Measurements from ENCODE around the gene PRSS33. TPM values are rescaled to one million over a fixed set of nuclear protein-coding genes. Genes with fewer than 3 reads are reported as not detected.

Gene PRSS33
- total and polyA plus RNA-seq, 10 donors: 0.03 to 0.67 (median 0.32) TPM; not detected in 7

DNA sequence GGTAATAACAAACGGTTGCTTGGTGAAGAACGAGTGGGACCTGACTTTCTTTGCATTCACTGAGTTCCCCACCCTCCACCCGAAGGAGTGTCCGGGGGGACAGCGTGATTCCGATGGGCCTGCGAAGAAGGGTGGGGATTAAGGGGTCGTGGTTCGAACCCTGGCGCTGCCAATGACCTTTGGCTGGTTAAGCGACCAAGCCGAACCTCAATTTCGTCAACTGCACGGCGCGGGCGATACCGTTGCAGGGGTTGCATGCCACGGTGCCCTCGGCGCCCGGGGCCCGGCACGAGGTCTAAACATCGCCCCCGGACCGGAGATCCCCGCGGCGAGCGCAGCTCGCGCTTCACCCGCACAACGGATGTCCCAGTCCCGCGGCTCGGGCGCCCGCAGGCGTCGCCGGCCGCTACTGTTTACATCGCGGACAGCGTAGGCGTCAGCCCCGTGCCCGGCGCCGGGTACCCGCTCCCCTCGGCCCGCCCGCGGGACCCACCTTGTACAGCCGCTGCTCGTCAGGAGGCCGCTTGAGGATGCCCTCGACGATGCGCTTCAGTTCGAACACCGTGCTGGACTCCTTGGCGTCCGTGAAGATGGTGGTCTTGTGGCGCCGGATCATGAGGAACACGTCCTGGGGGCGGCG is 10.7 kb downstream of the PRSS33 start:
- Histone ChIP-seq H3K27me3 (replicated peaks in 1 of 7) (no peaks in the 10 kb centered on the region), H3K4me3 (peak overlapping the region; percentile 75 to 97 (median 93)), H3K4me1 (peaks cover 22 to 59% (median 40%) of the 10 kb centered on the region in 6 donors), H3K36me3 (peaks cover 0 to 41% (median 32%) of the 10 kb centered on the region in 6 donors), H3K9me3 (no peaks in the 10 kb centered on the region), H3K27ac (peak overlapping the region; percentile 61 to 100 (median 91))
- peak; percentile 91 for DNase-seq
- TF ChIP-seq POLR2A (IDR thresholded peaks at IDR 0.05): no peak
- TF ChIP-seq, protein P1, sequence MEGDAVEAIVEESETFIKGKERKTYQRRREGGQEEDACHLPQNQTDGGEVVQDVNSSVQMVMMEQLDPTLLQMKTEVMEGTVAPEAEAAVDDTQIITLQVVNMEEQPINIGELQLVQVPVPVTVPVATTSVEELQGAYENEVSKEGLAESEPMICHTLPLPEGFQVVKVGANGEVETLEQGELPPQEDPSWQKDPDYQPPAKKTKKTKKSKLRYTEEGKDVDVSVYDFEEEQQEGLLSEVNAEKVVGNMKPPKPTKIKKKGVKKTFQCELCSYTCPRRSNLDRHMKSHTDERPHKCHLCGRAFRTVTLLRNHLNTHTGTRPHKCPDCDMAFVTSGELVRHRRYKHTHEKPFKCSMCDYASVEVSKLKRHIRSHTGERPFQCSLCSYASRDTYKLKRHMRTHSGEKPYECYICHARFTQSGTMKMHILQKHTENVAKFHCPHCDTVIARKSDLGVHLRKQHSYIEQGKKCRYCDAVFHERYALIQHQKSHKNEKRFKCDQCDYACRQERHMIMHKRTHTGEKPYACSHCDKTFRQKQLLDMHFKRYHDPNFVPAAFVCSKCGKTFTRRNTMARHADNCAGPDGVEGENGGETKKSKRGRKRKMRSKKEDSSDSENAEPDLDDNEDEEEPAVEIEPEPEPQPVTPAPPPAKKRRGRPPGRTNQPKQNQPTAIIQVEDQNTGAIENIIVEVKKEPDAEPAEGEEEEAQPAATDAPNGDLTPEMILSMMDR (IDR thresholded peaks at IDR 0.05 in 8 of 11, conservative IDR thresholded peaks at IDR 0.05 in 3 of 11): no peak
- no peak for TF ChIP-seq POLR2AphosphoS5 (IDR thresholded peaks at IDR 0.05)
- WGBS, 5 donors: 0 to 2% (median 1%) methylated on average over 16 to 72 of the region's 72 CpGs
- intact Hi-C loops (cut with DNase I; ENCODE audit: low total_unique reads): no loop called here

DNA sequence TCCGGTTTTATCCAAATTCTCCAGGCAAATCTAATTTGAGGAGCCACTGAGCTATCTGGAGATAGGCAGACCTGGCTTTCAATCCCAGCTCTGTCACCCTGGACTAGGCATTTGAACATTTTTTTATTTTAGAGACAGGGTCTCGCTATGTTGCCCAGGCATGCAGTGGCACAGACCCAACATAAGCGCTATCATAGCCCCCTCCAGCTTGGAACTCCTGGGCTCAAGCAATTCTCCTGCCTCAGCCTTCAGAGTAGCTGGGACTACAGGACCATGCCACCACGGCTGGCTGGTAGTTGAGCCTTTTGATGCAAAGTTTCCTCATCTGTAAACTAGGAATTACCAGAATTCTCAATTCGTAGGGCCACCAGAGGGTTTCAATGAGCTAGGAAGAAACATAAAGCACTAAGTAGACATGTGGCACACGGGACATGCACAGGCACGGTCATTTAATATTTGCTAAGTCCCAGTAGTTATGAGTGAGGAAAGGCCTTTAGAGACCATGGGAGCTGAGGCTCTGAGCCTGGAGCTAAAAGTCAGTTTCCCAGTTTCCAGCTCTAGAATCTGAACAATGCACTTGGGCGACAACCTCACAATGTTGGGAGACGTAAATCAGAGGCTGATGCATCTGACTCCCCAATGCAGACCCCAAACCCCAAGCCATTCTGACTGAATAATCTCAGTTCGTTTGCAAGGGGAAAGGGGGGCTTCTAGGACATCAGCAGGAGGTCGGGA is 11.4 kb downstream of the PRSS33 start:
- Histone ChIP-seq H3K27me3 (replicated peaks in 1 of 7) (no peaks in the 10 kb centered on the region), H3K9me3 (no peaks in the 10 kb centered on the region), H3K4me1 (peaks cover 22 to 66% (median 41%) of the 10 kb centered on the region in 6 donors), H3K4me3 (peak overlapping the region; percentile 75 to 97 (median 93)), H3K27ac (peak overlapping the region in 3 of 8 donors; percentile 100), H3K36me3 (peaks cover 0 to 48% (median 39%) of the 10 kb centered on the region in 6 donors)
- no peak for TF ChIP-seq POLR2A (IDR thresholded peaks at IDR 0.05)
- WGBS, 5 donors: 54 to 64% (median 55%) methylated on average over 11 of the region's 11 CpGs
- intact Hi-C loops (cut with DNase I; ENCODE audit: low total_unique reads): no loop called here
- DNase-seq: peak; percentile 38

DNA sequence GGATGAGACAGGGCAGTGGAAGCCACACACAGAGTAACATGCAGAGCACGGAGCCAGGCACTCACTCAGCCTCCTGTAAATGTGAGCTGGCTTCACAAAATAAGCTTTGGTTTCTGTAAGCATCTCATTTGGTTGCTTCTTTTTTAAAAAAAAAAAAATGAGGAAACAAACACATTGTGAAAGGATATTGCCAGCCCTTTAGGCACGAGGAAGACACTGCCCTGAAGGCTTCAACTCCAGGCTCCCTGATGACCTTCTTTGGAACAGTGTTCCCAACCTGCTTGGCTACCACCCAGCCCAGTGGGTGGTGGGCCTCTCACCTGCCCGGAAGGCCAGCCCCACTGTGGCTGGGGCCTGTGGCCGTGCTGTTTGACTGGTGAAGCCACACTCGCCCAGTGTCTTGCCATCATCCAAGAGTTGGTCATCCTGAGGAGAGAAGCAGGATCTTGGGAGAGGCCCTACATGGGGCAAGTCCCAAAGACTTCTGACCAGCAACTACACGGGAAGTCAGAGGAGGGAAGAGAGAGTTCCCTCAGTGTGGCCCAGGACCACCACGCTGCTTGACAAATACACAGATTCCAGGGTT is 12.1 kb downstream of the PRSS33 start:
- intact Hi-C loops (cut with DNase I; ENCODE audit: low total_unique reads): no loop called here
- WGBS, 5 donors: 69 to 91% (median 75%) methylated on average over 5 to 7 of the region's 7 CpGs
- DNase-seq: peak; percentile 68
- Histone ChIP-seq H3K27ac (peak overlapping the region in 2 of 8 donors; percentile 17), H3K4me3 (peak overlapping the region in 2 of 8 donors; percentile 92 to 95), H3K36me3 (peaks cover 0 to 55% (median 46%) of the 10 kb centered on the region in 6 donors), H3K9me3 (no peaks in the 10 kb centered on the region), H3K27me3 (replicated peaks in 1 of 7) (no peaks in the 10 kb centered on the region), H3K4me1 (peaks cover 22 to 73% (median 47%) of the 10 kb centered on the region in 6 donors)
- TF ChIP-seq, protein P1 (IDR thresholded peaks at IDR 0.05 in 8 of 11, conservative IDR thresholded peaks at IDR 0.05 in 3 of 11): no peak
- TF ChIP-seq POLR2AphosphoS5 (IDR thresholded peaks at IDR 0.05): no peak
- no peak for TF ChIP-seq POLR2A (IDR thresholded peaks at IDR 0.05)

DNA sequence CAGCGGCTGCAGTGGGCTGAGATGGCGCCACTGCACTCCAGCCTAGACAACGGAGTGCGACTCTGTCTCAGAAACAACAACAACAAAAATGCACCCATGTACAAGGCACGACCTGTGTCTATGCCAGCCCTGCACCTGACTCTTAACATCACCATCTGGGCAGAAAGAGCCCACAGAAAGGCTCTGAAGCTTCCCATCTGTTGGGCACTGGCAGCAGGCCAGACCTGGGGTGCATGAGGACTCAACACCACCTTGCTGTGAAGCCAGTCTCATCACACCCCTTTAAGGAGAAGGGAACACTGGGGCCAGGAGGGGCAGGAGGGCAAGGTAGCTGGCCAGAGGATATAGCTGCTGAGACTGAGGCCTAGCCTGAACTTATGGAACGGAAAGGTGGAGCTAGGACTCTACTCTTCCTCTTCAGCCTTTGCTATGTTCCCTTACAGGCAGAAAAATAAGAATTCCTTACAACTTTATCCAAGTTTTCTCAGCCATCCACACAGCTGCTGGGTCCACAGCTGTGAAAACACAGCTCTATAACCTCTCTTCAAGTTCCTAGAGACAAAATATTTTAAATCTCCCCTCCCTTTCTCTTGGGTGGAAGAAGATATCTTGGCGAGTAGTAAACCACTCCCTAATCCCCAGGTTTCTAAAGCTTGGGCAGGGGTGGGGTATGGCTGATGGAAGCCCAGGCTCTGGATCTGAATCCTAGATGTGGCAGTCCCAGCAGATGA is 13.0 kb downstream of the PRSS33 start:
- DNase-seq: peak; percentile 58
- Histone ChIP-seq H3K4me1 (peaks cover 22 to 78% (median 50%) of the 10 kb centered on the region in 6 donors), H3K27ac (peak overlapping the region in 1 of 8 donors; percentile 17), H3K27me3 (replicated peaks in 1 of 7) (no peaks in the 10 kb centered on the region), H3K9me3 (no peaks in the 10 kb centered on the region), H3K4me3 (no peak overlapping the region), H3K36me3 (peaks cover 7 to 64% (median 55%) of the 10 kb centered on the region in 6 donors)
- intact Hi-C loops (cut with DNase I; ENCODE audit: low total_unique reads): no loop called here
- TF ChIP-seq POLR2A (IDR thresholded peaks at IDR 0.05): no peak
- TF ChIP-seq, protein P1 (IDR thresholded peaks at IDR 0.05 in 8 of 11, conservative IDR thresholded peaks at IDR 0.05 in 3 of 11): no peak
- no peak for TF ChIP-seq POLR2AphosphoS5 (IDR thresholded peaks at IDR 0.05)
- WGBS, 5 donors: 78 to 92% (median 79%) methylated on average over 3 to 7 of the region's 7 CpGs

All from spleen (tissue), 11 donors.